ENCODE data around the gene NFKBIE. TPM values are rescaled to one million over a fixed set of nuclear protein-coding genes. Genes with fewer than 3 reads are reported as not detected.
A peak's percentile ranks its signal among the peaks of the same experiment; 100 is the strongest.

Gene NFKBIE
- total and polyA plus RNA-seq, 5 donors from 2014 or later = 3.6 to 53.8 (median 6.1) TPM

DNA sequence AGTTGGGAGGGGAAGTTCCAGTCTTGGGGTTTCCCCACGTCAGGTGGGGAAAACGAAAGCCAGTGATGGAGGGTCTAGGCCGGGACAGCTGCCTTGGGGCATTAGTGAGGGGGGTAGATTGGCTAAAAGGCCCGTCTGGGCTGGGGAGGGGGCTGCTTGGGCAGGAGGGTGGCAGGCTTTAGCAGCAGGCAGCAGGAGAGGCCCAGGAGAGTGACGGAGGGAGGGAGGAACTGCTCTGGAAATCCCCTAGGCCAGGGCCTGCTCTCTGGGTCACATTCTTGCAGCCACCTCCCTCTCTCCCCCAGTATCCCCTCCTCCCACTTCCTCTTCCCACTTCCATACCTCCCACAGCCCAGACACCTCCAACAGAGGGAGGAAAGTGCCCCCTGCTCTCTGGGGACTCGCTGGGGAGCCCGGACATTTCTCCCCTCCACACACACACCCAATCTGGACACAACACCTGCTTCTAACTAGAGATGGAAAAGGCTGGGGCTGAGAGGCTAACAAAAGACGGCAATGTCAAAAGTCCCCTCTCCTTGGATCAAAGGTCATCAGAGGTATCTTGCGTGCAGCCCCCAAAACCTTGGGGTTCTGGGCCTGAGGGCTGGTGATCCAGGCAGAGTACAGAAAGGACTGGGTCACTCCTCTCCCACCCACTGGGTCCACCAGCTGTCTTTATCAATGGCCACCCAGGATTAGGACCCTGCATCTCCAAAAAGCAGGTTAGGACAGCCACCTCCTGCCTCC lies 1.8 kb downstream of the NFKBIE start:
- Mint-ChIP-seq H3K9me3 (no peaks in the 10 kb centered on the region), H3K27ac (peak overlapping the region; percentile 93 to 97 (median 97)), H3K27me3 (peaks cover 13% of the 10 kb centered on the region), H3K4me3 (peak overlapping the region; percentile 90 to 98 (median 94)), H3K4me1 (peaks cover 4 to 58% (median 35%) of the 10 kb centered on the region in 4 donors), H3K36me3 (peaks cover 5% of the 10 kb centered on the region)
- DNase-seq (peak in 1 of 3 donors; percentile 49), ATAC-seq (ENCODE audit: low read depth in 2 of 2) (peak; percentile 1 to 7)
- Histone ChIP-seq H3K36me3 (ENCODE audit: control insufficient read depth, insufficient read depth, low read length) (peaks cover 20% of the 10 kb centered on the region), H3K9me3 (ENCODE audit: control insufficient read depth in 2 of 2, low read length in 2 of 2) (no peaks in the 10 kb centered on the region), H3K27me3 (ENCODE audit: control insufficient read depth, insufficient read depth, low read length) (no peaks in the 10 kb centered on the region), H3K4me1 (ENCODE audit: control insufficient read depth, insufficient read depth, low read length, poor library complexity, severe bottlenecking) (peaks cover 39% of the 10 kb centered on the region), H3K4me3 (ENCODE audit: low read depth, low read length) (peak overlapping the region; percentile 91), H3K27ac (ENCODE audit: insufficient read depth, low read length, poor library complexity, severe bottlenecking) (peak overlapping the region; percentile 94)

DNA sequence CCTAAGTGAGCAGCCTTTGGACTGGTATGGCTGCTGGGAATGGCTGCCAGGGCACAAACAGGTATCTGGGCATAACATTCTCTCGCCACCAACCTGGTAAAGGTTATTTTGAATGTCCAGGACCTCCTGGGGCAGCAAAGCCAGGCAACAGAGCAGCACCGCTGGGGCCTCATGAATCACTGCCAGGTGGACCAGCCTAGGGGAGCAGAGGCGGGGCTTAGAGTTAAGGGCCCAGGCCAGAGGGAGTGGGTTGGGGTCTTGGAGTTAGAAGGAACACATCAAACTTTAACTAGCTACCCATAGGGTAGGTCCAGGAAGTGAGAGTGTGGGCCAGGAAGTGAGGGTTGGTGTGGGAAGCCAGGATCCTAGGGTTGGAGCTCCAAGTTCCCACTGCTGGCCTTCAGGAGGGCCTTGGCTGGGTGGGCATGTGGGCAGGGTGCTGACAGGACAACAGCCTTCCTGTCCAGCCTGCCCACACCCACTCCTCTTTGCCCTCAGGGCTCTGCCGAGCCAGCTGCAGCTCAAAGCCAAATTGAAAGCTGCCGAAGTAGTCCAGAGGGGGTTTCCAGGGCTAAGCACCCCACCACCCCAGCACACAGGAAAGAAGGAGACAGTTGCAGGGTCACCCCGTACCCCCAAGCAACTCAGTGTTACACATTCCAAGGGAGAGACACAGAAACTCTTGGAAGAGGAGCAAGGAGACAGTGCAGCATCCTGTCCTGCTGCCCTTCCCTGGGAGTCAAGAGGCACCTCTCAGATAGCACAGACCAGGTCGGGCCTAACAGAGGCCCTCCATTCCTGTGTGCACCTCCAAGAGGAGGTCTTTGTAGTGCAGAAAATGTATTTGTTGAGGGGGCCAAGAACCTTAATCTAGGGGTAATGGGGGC lies 2.6 kb downstream of the NFKBIE start:
- Mint-ChIP-seq H3K36me3 (peaks cover 5% of the 10 kb centered on the region), H3K27me3 (peaks cover 6% of the 10 kb centered on the region), H3K4me1 (peaks cover 4 to 64% (median 39%) of the 10 kb centered on the region in 4 donors), H3K9me3 (no peaks in the 10 kb centered on the region), H3K4me3 (peak overlapping the region; percentile 90 to 98 (median 94)), H3K27ac (peak overlapping the region; percentile 93 to 97 (median 97))
- peaks cover 43% of the 10 kb centered on the region for H3K4me1 ChIP-seq (ENCODE audit: control insufficient read depth, insufficient read depth, low read length, poor library complexity, severe bottlenecking)
- ATAC-seq (ENCODE audit: low read depth in 2 of 2) = peak in 1 of 2 donors; percentile 0
- peak overlapping the region; percentile 91 for H3K4me3 ChIP-seq (ENCODE audit: low read depth, low read length)
- H3K9me3 ChIP-seq (ENCODE audit: control insufficient read depth in 2 of 2, low read length in 2 of 2) = no peaks in the 10 kb centered on the region
- peaks cover 20% of the 10 kb centered on the region for H3K36me3 ChIP-seq (ENCODE audit: control insufficient read depth, insufficient read depth, low read length)
- no peaks in the 10 kb centered on the region for H3K27me3 ChIP-seq (ENCODE audit: control insufficient read depth, insufficient read depth, low read length)
- no peak for DNase-seq
- H3K27ac ChIP-seq (ENCODE audit: insufficient read depth, low read length, poor library complexity, severe bottlenecking) = peak overlapping the region; percentile 94

DNA sequence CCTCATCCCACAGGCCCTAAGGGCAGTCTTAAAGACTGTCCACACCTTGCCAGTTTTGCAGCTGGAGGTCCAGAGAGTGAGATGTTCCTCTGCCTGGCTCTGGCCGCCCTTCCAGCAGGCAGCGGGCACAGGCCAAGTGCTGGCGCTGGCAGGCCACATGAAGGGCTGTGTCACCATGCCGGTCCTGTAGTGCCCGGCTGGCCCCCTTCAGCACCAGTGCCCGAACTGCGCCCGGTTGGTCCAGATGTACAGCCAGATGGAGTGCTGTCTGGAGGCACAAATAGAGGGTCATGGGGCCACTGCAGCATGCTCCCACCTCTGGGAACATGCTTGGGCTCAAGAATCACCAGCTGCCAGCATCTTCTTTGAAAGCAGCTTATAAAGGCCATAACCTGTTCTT lies 3.8 kb downstream of the NFKBIE start:
- Mint-ChIP-seq H3K9me3 (no peaks in the 10 kb centered on the region), H3K4me3 (peak overlapping the region in 1 of 4 donors; percentile 92), H3K27me3 (peaks cover 4% of the 10 kb centered on the region), H3K4me1 (peaks cover 4 to 57% (median 42%) of the 10 kb centered on the region in 4 donors), H3K36me3 (peaks cover 5% of the 10 kb centered on the region), H3K27ac (peak overlapping the region in 1 of 3 donors; percentile 43)
- peaks cover 51% of the 10 kb centered on the region for H3K4me1 ChIP-seq (ENCODE audit: control insufficient read depth, insufficient read depth, low read length, poor library complexity, severe bottlenecking)
- ATAC-seq (ENCODE audit: low read depth in 2 of 2) (no peak), DNase-seq (no peak)
- H3K27ac ChIP-seq (ENCODE audit: insufficient read depth, low read length, poor library complexity, severe bottlenecking) = no peak overlapping the region
- H3K4me3 ChIP-seq (ENCODE audit: low read depth, low read length) = no peak overlapping the region
- no peaks in the 10 kb centered on the region for H3K27me3 ChIP-seq (ENCODE audit: control insufficient read depth, insufficient read depth, low read length)
- peaks cover 20% of the 10 kb centered on the region for H3K36me3 ChIP-seq (ENCODE audit: control insufficient read depth, insufficient read depth, low read length)
- H3K9me3 ChIP-seq (ENCODE audit: control insufficient read depth in 2 of 2, low read length in 2 of 2) = no peaks in the 10 kb centered on the region

DNA sequence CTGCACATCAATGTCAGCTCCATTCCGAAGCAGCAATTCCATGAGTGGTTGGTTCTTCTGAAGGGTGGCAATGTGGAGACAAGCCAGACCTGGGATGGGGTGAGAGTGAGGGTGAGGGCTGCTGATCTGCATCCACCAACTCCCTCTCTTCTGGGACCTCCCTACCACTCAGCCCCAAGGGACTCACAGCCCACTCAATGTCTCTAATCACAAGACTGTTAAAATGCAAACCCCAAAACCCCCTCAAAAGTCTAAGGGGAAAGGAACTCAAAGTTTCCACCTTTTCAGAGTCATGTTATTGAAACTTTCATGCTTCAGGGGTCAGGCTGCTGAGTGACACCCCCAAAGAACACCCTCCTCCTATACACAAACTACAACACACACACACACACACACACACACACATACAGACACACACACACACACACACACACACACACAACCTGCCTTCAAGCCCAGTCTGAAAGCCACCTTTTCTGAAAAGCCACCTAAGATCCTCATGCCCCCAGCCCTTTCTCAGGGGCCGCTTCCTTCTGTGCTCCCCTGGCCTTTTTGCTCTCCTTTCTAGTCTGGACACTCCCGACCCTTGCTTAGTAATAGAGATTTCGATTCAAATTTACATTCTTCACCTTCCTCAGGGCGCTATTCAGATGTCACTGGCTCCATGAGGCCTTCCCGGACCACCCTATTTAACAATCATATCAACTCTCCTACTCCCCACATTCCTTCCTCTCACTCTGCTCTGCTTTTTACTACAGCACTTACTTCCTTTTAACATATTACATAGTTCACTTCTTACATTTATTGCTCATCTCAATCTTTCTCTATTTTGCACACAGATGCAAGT lies 4.7 kb downstream of the NFKBIE start:
- Histone ChIP-seq H3K4me3 (ENCODE audit: low read depth, low read length) (no peak overlapping the region), H3K9me3 (ENCODE audit: control insufficient read depth in 2 of 2, low read length in 2 of 2) (no peaks in the 10 kb centered on the region), H3K27me3 (ENCODE audit: control insufficient read depth, insufficient read depth, low read length) (no peaks in the 10 kb centered on the region), H3K27ac (ENCODE audit: insufficient read depth, low read length, poor library complexity, severe bottlenecking) (no peak overlapping the region), H3K4me1 (ENCODE audit: control insufficient read depth, insufficient read depth, low read length, poor library complexity, severe bottlenecking) (peaks cover 55% of the 10 kb centered on the region), H3K36me3 (ENCODE audit: control insufficient read depth, insufficient read depth, low read length) (peaks cover 22% of the 10 kb centered on the region)
- H3K9me3 Mint-ChIP-seq = no peaks in the 10 kb centered on the region
- peaks cover 4 to 61% (median 48%) of the 10 kb centered on the region in 4 donors for H3K4me1 Mint-ChIP-seq
- peaks cover 4% of the 10 kb centered on the region for H3K27me3 Mint-ChIP-seq
- H3K27ac Mint-ChIP-seq = peak overlapping the region in 1 of 3 donors; percentile 74
- H3K4me3 Mint-ChIP-seq = peak overlapping the region in 2 of 4 donors; percentile 76 to 92
- DNase-seq (no peak), ATAC-seq (ENCODE audit: low read depth in 2 of 2) (no peak)
- peaks cover 5% of the 10 kb centered on the region for H3K36me3 Mint-ChIP-seq

GRCh38 chr6:44260011-44260410 lies 5.3 kb downstream of the NFKBIE start:
- H3K4me1 ChIP-seq (ENCODE audit: control insufficient read depth, insufficient read depth, low read length, poor library complexity, severe bottlenecking) = peaks cover 59% of the 10 kb centered on the region
- Mint-ChIP-seq H3K27ac (peak overlapping the region in 1 of 3 donors; percentile 74), H3K4me3 (peak overlapping the region in 1 of 4 donors; percentile 84), H3K4me1 (peaks cover 4 to 66% (median 53%) of the 10 kb centered on the region in 4 donors), H3K9me3 (no peaks in the 10 kb centered on the region), H3K36me3 (peaks cover 5% of the 10 kb centered on the region), H3K27me3 (peaks cover 4% of the 10 kb centered on the region)
- H3K4me3 ChIP-seq (ENCODE audit: low read depth, low read length) = no peak overlapping the region
- ATAC-seq (ENCODE audit: low read depth in 2 of 2) = no peak
- DNase-seq = no peak
- H3K27ac ChIP-seq (ENCODE audit: insufficient read depth, low read length, poor library complexity, severe bottlenecking) = no peak overlapping the region
- H3K27me3 ChIP-seq (ENCODE audit: control insufficient read depth, insufficient read depth, low read length) = no peaks in the 10 kb centered on the region
- H3K36me3 ChIP-seq (ENCODE audit: control insufficient read depth, insufficient read depth, low read length) = peaks cover 26% of the 10 kb centered on the region
- H3K9me3 ChIP-seq (ENCODE audit: control insufficient read depth in 2 of 2, low read length in 2 of 2) = no peaks in the 10 kb centered on the region

DNA sequence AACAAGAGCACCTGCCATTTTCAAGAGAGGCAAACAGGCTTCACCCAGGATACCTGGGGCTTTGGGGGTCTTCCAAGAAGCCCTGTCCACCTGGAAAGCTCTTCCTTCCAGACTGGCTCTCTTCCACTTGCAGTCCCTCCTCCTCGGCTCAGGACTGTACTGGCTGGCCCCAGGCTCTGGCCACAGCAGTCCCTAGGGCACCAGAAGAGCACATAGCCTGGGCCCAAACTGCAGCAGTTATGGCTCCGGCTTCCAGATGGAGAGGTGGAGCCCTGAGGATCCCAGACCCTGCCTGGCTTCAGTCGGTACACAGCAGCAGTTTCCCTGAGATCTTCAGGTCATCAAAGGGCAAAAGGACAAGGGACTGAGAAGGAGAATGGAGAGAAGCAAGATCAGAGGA lies 6.4 kb downstream of the NFKBIE start:
- Mint-ChIP-seq H3K9me3 (no peaks in the 10 kb centered on the region), H3K4me1 (peaks cover 4 to 66% (median 49%) of the 10 kb centered on the region in 4 donors), H3K4me3 (peak overlapping the region; percentile 84 to 92 (median 90)), H3K36me3 (peaks cover 9% of the 10 kb centered on the region), H3K27ac (no peak overlapping the region), H3K27me3 (no peaks in the 10 kb centered on the region)
- Histone ChIP-seq H3K9me3 (ENCODE audit: control insufficient read depth in 2 of 2, low read length in 2 of 2) (no peaks in the 10 kb centered on the region), H3K4me1 (ENCODE audit: control insufficient read depth, insufficient read depth, low read length, poor library complexity, severe bottlenecking) (peaks cover 48% of the 10 kb centered on the region), H3K36me3 (ENCODE audit: control insufficient read depth, insufficient read depth, low read length) (peaks cover 37% of the 10 kb centered on the region), H3K27me3 (ENCODE audit: control insufficient read depth, insufficient read depth, low read length) (no peaks in the 10 kb centered on the region), H3K27ac (ENCODE audit: insufficient read depth, low read length, poor library complexity, severe bottlenecking) (no peak overlapping the region), H3K4me3 (ENCODE audit: low read depth, low read length) (no peak overlapping the region)
- DNase-seq = no peak
- ATAC-seq (ENCODE audit: low read depth in 2 of 2) = no peak

GRCh38 chr6:44258325-44258863 lies 7.0 kb downstream of the NFKBIE start:
- peaks cover 4 to 65% (median 50%) of the 10 kb centered on the region in 4 donors for H3K4me1 Mint-ChIP-seq
- H3K27me3 ChIP-seq (ENCODE audit: control insufficient read depth, insufficient read depth, low read length) = no peaks in the 10 kb centered on the region
- H3K4me1 ChIP-seq (ENCODE audit: control insufficient read depth, insufficient read depth, low read length, poor library complexity, severe bottlenecking) = peaks cover 43% of the 10 kb centered on the region
- no peaks in the 10 kb centered on the region for H3K9me3 ChIP-seq (ENCODE audit: control insufficient read depth in 2 of 2, low read length in 2 of 2)
- no peaks in the 10 kb centered on the region for H3K9me3 Mint-ChIP-seq
- H3K36me3 Mint-ChIP-seq = peaks cover 14% of the 10 kb centered on the region
- peak overlapping the region; percentile 84 to 92 (median 90) for H3K4me3 Mint-ChIP-seq
- H3K27ac ChIP-seq (ENCODE audit: insufficient read depth, low read length, poor library complexity, severe bottlenecking) = peak overlapping the region; percentile 80
- peak overlapping the region; percentile 57 to 94 (median 91) for H3K27ac Mint-ChIP-seq
- H3K36me3 ChIP-seq (ENCODE audit: control insufficient read depth, insufficient read depth, low read length) = peaks cover 42% of the 10 kb centered on the region
- DNase-seq = no peak
- no peaks in the 10 kb centered on the region for H3K27me3 Mint-ChIP-seq
- no peak for ATAC-seq (ENCODE audit: low read depth in 2 of 2)
- no peak overlapping the region for H3K4me3 ChIP-seq (ENCODE audit: low read depth, low read length)
